GM13977 (cell line): Measurements from ENCODE around the gene TTC33.

ENCODE experiments used
- DNase-seq: peaks from one replicate; pipeline ENCODE4 v3.0.0; 2012; ENCODE audit warnings: low spot score
- CTCF ChIP-seq: IDR thresholded peaks from 2 replicates; pipeline ENCODE4 v1.5.1; 2012; ENCODE audit warnings: mild to moderate bottlenecking, control low read depth; ENCODE audit not compliant: insufficient read depth; ENCODE audit errors: extremely low read depth, missing control alignments
- in situ Hi-C: fragments of 300-500 bp; cut with MboI; formaldehyde crosslinking; loops from one replicate; pipeline ENCODE4 v1.12.0; 2022; ENCODE audit warnings: low sequenced_read_pairs, low pct_unique_long_range_greater_than_20kb, mixed read lengths, inconsistent platforms; ENCODE audit not compliant: unreplicated experiment

The TTC33 gene

DNA sequence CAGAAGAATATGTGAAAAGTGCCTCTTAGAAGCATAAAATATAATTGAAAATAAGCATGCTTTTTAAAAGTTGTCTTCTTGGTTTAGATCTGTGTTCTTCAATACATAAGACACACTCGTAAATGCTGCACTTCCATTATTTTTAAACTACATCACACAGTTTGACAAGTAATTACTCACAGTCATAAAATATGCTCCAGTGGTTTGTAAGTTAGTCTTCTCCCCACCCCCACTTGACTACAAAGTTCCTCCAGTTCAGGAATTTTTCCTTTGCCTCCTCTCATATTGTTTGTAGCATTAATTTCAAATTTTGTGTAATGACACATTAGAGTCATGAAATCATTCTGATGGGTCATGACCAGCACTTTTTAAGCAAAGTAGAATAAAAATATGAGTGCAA is 136.3 kb downstream of the TTC33 start:
- no peak for DNase-seq
- in situ Hi-C loops: no loop called here
- TF ChIP-seq CTCF: no peak

DNA sequence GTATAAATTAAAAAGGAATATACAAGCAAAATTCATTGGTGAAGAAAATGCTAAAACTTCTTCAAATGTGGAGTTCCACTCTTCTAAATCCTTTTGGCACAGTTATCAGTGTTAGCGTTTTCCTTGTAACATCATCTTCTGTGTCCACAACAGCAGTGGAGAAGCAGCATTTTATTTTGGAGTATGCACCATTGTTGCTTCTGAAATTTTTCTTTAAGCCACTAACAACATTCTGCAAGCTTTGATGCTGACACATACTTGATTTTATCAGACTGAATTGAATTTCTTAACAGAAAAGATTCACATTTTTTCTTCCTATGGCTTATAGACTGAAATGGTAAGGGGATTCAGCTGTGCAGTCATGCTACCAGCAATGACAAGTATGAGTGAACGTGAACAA is 136.8 kb downstream of the TTC33 start:
- DNase-seq: no peak
- in situ Hi-C loops: no loop called here
- TF ChIP-seq CTCF: no peak

DNA sequence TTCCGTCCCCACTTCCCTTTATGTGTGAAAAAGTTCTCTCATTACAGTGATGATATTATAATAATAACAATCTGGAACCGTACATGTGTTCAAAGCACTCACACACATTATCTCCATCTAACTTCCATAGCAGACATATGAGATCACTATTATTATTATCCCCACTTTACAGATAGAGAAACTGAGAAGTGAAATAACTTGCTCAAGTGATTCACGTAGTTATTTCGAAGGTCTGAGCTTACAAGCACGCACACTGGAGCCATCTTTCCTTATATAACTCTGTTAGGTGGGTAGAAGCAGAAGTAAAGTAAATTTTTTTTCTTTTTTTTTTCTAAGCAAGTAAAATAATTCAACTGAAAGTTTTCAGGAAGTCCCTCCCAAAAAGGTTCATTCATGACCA is 139.0 kb downstream of the TTC33 start:
- DNase-seq: peak; percentile 12
- in situ Hi-C loops: no loop called here
- no peak for TF ChIP-seq CTCF

DNA sequence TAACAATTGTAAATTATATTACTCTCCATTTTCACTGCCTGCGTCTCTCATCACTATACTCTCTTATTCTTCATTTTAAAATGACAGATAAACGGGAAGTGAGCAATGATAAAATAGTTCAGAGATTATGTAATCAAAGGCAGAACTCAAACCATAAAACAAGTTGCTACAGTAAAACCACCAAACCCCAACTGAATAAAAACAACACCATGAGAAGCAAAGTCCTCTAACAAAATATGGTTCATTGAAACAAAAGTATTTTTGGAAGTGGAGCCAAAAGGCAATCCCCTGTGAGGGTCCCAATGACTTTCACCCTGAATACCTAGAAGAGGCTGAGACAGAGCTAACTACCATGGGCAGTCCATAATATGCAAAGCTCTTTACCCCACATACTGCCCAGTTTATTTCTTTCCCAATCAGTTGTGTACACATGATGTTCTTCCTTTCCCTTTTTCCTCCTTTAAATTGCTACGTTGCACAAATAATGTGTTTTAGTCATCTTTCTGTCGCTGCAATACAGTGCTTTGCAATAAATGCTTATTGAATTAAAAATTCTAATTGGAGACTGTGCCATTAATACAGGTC is 140.1 kb downstream of the TTC33 start:
- TF ChIP-seq CTCF: no peak
- DNase-seq: peak; percentile 19
- in situ Hi-C loops: no loop called here

DNA sequence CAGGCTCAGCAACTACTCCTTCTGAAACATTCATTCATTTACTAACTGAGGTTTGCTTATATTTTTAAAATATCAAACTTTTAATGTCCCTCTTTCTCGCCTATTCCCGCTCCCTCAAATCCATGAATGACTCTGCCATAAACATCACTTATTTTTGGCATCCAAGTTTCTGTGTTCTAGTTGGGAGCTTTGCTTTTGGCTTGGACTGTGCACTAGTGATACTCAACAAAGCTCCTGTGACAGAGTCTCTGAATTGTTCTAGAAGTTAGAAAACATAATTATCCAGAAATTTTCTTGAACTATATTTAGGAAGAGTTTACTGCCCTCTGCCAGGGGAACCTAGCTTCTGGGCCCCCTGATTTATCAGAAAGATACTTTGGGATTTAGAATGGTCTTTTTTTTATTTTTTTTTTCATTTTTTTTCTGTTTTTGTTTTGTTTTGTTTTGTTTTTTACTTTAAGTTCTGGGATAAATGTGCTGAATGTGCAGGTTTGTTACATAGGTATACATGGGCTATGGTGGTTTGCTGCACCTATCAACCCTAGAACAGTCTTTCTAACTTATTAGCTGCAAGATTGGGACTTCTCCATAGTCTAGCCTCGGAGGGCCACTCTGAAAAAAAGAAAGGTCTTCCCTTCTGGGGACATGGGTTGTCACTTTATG is 140.7 kb downstream of the TTC33 start:
- in situ Hi-C loops: no loop called here
- TF ChIP-seq CTCF: no peak
- no peak for DNase-seq

DNA sequence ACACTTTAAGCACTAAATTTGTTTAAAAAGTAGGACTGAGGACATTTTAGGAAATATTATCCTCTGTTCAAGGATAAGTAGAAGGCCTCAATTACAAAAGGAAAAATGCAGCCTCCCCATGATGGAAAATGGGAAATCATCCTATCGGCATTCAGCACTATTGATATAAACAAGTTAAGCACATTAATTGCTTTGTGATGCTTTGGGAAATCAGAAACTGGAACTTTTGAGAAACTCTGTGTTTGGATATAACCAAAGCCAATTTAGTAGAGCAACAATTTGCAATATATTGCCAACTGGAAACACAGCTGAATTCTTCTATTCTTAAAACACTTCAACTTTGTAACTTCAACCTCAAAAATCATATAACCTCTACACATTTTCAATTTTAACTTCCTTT is 141.3 kb downstream of the TTC33 start:
- no peak for DNase-seq
- in situ Hi-C loops: no loop called here
- no peak for TF ChIP-seq CTCF
